DMS 273 (cell line): ENCODE measurements around the gene GPSM3.
"Not testable (repeated sequence)": the region's sequence is repeated elsewhere in the genome, so short reads cannot be mapped to it uniquely, and the experiment has no call there.

ENCODE experiments used
- DNase-seq: peaks from one replicate; lab custom pipeline; 2025; ENCODE audit not compliant: unreplicated experiment; lab: John Stamatoyannopoulos, UW

Gene GPSM3

DNA sequence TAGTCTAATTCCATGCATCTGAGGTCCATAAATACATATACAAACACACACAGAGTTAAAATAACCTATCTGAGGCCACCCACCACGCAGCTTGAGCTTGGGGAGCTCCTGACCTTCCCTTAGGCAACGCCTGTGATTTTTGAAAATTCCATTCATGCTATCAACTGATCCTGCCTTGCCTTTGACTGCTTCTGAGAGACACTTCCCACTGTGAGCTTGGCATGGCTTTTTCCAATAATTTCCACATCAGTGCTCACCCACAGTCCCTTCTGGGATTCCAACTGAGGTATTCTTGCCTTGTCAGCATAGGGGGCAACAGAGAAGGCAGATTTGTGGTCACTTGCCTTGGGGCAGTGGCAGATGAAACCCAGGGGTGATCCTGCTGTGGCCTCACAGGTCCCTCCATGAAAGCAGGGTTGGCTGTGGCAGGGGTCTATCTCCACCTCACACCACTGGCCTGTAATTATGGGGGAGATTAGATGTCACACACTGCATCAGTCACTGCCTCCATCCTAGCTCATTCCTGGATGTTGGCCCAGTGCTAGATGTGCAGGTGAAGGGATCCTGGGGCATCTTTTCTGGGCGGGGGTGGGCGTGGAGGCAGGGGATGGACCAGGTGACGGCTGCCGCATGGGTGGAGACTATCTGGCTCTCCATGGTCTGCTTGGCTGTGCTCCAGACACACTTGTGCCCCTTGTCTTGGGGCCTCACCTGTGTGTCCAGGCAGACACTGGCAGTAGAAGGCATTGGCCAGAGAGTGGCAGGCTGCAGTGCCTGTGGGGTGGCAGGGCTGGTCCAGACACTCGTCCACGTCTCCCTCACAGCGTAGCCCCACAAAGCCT lies 11.2 kb upstream of the GPSM3 start:
- DNase-seq: no peak

DNA sequence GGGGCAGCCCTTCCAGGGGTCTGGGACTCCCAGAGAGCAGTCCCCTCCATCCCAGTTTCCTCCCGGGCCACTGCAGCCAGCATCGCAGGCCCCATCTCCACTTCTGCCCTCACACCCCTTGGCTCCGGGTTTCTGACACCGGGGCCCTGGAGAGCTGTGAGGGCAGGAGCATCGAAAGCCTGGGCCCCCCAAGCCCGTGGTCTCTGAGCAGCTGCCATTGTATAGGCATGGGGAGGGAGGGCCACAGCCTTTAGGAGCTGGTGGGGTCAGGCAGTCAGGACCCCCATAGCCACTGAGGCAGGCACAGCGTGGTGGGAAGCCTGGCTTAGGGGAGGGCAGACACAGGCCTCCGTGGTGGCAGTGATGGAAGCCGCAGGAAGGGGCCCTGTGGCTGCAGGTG lies 9.7 kb upstream of the GPSM3 start:
- DNase-seq: no peak

DNA sequence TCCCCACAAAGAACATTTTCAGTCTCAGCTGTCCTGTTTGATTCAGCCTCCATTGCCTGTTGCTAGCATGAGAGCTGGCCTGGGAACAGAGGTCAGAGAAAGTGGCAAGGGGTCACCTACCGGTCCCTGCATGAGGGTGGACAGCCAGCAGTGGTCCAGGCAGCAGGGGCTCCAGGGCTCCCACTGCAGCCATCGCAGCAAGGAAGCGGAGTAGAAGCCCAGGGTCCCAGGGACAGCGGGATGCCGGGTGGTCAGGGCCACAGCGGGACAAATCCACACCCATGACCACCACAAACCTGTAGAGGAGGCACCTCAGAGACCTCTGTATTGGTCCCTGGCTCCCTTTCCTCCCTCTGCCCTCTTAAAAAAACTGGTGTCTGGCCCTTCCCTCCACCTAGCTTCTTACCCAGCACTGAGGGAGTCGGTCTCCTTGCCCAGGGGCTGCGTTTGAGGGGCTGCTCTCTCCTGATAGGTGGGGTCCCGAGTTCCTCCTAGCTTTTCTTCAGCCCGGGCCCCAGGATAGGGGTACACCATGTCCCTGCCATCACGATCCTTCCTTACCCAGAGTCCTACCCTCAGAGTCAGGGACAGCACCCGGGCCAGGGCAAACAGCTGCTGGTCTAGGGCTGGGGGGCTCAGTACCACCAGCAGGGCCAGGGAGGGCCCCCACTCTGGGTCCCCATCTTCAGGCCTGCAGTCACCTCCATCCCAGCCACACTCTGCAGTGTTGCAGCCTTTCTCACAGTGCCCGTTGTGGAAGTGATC lies 8.4 kb upstream of the GPSM3 start:
- DNase-seq: no peak

DNA sequence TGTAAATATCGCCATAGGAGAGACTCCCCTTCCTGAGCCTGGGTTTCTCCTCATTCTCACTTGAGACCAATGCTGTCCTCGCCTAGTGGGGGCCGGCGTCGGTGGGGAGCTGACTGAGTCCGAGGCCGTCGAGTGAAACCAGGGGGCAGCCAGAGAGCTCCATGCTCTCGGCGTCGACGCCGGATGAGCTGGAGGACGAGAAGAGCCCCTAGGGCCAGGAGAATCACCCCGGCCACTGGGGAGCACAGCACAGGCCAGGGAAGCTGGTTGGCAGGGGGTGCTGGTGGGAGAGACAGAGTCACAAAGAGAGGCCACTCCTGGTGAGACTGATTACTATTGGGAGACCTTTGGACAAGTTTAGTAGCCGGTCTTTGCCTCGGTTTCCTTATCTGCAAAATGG lies 6.4 kb upstream of the GPSM3 start:
- DNase-seq: no peak

DNA sequence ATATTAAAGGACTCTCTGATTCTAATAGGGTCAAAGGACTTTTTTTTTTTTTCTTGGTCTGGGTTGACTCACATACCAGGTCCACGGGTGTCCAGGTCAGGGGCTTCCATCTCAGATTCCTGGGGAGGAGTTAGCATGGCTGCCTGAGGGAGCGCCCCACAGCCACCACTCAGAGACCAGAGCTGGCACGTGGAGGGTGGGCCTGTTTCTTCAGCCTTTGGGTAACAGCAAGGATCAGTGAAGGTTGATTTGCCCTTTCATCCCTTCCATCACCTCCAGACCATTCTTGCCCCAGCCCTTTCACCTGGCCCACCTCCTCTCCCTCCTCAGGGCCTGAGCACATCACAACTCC lies 5.9 kb upstream of the GPSM3 start:
- no peak for DNase-seq

DNA sequence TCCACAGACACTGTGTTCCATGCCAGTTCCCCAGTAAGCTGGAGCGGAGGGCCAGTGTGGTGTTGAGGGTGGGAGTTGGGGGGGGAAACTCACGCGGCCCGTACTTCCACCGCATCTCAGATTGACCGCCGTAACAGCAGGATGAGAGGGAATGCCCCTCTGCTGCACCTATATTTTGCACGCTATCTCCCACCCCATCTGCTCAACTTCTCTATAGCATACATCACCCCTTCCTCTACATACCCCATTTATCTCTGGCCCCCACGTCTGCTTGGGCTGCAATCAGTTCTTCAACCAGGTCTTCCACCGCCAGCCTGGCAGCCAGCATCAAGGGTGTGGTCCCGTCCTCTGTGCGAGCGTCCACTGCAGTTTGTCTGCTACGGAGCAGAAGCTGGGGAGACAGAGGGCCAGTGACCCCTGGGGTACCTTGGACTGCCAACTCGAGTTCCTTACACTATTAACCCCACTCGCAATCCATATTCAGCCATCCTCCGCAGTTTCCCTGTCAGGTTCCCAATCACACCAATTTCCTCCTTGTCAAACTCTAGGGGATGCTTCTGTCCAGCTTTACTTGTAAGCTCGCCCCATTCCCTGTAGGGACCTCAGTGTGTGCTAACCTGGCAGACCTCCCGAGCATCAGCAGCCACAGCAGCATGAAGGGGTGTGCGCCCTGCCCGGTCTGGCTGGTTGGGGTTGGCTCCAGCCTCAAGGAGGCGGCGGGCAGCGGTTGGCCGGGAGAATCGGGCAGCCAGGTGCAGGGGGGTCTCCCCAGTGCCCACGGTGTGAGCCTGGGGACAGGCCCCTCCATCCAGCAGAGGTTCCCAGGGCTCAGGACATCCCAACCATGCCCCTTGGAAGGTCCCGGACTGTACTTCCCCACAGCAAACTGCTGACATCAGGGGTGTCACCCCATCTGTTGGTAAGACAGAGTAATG lies 4.5 kb upstream of the GPSM3 start:
- no peak for DNase-seq

DNA sequence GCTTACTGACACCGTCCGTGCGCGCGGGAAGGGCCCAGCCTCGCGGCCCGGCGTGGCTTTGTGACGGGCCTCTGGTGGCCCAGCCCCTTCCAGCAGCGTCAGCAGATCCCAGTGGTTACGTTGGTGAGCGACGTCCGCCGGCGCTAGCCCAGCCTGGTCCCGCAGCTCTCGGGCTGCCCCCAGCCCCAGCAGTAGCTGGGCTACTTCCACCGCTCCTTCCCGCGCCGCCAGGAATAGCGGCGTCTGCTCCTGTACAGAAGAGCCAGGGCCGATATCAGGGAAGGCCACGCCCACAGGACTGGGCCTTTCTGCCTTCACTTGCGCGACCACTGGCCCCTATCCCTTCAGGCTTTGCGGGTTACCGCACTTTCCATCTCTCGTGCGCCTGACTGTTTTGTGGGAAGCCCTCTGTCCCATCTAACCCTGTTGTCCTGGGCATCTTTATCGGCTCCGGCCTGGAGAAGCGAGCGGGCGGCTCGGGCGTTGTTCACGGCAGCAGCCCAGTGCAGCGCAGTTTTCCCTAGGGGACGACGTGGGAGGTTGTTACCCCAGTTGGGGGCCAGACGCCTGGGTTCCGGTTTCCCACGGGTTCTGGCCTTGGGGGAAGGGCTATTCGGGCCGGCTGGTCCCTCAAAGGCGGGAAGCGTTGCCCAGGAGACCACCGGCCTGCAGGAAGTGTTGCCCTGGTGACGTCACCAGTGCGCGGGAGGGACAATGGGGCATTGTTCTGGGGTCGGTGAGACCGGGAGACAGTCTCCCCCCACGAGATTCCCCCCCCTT lies 3.6 kb upstream of the GPSM3 start:
- peak; percentile 82 for DNase-seq

DNA sequence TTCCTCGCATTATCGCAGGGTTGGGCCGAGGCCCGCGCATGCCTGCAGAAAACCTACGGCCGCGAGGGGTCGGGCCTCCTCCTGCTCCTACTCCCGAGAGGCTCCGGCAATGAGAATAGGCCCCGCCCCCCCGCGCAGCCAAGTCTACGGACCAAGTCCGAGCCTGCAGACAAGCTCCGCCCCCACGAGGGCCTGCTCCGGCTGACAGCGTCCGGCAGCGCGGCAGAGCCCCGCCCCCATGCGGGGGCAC lies 3.1 kb upstream of the GPSM3 start:
- peak; percentile 100 for DNase-seq

DNA sequence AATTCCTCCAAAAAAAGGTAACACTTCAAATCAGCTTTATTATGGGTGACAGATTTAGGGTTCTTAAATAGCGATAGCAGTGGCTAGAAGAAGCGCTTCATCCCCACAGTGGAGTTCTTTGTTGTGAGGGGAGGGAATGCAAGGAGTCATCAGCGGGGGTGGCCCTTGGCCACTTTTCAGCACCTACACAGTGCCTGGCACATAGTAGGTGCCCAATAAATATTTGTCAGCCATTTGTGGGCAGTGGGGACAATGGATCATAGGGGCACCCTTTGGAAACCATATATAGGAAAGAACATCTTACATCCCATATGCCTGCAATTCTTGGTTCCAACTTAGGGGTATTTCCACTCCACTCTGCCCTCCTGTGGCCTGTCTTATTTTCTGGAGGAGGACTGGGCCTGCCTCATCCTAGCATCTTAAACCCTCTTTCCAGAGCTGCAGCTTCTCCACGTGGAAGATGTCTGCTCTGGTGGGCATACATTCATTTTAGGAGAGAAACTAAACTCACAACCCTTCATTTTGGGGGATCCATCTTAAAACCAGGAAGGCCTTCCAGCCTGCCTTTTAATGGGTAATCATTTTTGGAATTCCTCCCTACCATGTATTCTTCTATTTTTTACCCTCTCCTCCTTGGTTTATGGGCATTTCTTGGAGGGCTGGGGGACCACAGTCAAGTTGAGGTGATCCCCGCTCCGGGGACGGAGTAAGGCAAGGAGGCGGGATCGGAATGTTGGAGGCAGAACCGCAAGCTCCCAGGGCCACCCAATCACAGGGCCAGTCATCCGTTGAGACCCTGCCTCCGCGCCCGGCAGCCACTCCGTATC lies 2.6 kb upstream of the GPSM3 start:
- peak; percentile 75 for DNase-seq

DNA sequence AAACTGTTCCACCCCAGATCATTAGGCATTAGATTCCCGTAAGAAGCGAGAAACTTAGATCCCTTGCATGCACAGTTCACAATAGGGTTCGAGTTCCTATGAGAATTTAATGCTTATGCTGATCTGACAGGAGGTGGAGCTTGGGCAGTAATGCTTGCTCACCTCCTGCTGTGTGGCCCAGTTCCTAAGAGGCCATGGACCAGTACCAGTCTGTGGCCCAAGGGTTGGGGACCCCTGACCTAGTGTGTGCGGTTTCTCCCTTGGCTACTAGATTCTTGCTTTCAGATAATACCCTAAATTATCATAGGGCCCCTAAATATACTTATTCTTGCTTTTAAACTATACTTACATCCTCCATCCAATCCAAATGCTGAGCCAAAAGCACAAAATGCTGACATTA lies 1.9 kb upstream of the GPSM3 start:
- DNase-seq: no peak

DNA sequence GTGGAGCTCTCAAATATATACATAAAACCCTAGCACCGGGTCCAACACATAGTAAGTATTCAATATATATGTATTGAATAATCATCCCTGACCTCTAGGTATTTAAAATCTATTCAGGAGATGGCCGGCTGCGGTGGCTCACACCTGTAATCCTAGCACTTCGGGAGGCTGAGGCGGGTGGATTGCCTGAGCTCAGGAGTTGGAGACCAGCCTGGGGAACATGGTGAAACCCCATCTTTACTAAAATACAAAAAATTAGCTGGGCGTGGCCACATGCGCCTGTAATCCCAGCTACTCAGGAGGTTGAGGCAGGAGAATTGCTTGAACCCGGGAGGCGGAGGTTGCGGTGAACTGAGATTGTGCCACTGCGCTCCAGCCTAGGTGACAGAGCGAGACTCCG lies 653 bp upstream of the GPSM3 start:
- not testable (repeated sequence) for DNase-seq

DNA sequence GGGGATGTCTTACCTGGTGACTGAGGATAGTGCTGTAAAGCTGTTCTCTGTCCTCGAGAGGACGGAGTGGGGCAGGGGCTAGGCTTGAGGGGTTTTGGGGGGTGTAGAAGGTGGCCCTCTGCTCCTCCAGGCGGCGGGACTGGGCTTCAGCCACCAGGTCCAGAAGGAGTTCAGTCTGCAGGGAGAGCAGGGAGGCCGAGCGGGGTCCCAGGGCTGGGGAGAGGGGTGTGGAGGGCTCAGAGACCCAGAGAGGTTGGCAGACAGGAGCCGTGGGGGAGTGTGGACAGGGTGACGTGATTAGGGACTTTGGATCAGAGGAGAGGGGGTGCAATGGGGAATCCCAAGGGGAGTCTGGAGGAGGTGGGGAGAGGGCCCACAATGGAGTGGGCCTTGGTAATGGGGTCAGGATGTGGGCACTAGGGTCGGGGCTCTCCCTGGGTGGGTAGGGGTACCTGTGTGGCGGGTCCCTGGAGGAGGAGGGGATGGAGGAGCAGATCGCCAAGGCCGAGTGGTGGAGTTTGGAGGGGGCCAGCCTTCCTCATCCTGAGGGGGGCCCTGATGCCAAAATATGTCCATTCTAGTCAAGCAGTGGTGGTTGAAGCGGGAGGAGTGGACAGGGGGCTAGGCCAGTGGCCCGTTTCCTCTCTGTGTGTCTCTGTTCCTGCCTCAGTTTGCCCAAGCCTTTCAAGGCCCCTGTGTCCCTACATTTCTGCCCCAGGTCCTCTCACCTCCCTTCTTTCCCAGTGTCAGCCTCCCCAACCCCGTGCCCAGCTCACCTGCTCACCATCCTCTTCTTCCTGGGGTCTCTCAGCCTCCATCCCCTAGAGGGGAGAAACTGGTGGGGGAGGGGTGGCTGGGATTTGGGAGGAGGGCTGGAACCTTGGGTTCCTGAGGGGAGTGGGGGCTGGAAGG lies 491 bp downstream of the GPSM3 start:
- DNase-seq: no peak

DNA sequence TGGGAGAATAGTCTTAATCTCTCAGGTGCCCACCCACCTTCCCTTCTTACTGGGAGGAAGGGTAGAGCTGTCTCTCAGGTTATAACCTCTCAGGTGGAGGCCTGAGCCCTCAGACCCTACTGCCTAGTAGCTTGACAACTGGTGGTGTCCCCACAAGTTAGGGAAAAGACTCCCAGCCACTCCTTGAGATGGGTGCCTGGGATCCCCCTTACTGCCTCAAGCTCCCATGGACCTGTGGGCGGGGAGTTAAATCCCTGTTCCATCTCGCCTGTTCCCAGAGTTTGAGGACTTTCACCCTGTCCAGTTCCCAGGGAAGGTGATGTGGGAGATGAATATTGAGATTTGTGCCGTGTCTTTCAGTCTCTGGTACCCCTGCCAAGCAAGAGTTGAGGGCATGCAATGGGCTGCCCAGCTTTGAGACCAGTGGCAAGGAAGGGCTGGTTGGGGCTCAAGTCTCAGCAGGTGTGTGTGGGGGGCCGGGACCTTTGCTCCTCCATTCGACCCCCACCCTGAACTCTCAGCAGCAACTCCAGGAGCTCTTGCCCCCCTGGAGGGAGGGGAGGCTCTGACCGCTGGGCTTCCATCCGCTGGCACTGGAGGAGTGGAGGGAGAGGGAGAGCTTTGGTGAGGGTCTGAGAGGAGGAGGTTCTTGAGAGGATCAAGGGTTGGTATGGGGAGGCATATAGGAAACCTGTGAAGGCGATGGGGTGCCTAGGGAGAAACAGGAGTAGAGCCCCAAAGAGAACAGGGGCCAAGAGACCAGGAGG lies 1.3 kb downstream of the GPSM3 start:
- DNase-seq: no peak

DNA sequence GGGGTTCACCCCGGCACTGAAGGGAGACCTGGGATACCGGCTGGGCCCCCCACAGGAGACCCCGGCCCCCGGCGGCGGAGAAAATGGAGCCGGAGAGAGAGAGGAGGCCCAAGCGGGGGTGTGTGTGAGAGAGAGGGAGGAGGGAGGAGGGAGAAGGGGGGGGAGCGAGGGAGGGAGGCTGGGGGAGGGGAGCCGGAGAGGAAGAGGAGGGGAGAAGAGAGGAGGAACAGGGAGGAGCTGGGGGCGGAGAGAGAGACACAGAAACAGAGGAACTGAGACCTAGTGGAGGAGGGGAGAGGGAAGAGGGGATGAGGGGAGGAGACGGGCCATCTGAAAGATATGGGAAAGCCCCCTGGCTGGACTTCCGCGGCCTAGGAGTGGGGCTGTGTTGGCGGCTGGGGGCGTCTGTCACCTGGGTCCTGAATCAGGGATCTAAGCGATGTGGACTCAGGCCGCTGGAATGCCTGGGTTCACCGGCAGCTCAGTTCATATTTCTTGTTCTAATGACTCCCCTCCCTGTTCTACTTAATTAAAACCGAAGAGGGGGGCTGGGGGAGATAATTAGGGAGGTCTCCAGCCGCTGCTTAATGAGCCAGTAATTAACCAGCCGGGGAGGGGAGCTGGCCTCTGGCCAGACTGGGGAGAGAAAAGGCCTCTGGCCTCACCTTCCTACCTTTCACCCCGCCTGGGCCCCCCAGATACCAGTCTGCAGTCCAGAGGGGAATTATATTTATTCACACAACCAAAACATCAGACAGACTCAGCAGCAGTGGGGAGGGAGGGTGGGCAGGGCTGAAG lies 2.2 kb downstream of the GPSM3 start, which contains the start of gene PBX2:
TSS of gene PBX2 (minus strand) at position 149 of the 798 bp plus-strand sequence. CDS start 287 bp downstream, outside the sequence.
- DNase-seq: peak; percentile 90

DNA sequence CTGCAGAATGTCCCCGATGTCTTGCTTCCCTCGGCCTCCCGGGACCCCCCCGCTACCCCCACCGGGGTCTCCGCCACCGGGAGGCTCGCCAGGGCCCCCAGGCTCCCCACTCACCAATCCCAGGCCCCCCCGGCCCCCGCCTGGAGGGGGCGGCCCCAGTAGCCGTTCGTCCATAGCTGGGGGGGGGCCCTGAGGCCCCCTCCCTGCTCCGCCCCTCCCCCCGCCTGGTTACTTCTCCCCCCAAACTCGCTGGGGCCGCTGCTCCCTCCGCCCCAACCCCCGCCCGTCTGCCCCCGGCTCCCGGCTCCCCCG lies 2.7 kb downstream of the GPSM3 start:
- DNase-seq: no peak

DNA sequence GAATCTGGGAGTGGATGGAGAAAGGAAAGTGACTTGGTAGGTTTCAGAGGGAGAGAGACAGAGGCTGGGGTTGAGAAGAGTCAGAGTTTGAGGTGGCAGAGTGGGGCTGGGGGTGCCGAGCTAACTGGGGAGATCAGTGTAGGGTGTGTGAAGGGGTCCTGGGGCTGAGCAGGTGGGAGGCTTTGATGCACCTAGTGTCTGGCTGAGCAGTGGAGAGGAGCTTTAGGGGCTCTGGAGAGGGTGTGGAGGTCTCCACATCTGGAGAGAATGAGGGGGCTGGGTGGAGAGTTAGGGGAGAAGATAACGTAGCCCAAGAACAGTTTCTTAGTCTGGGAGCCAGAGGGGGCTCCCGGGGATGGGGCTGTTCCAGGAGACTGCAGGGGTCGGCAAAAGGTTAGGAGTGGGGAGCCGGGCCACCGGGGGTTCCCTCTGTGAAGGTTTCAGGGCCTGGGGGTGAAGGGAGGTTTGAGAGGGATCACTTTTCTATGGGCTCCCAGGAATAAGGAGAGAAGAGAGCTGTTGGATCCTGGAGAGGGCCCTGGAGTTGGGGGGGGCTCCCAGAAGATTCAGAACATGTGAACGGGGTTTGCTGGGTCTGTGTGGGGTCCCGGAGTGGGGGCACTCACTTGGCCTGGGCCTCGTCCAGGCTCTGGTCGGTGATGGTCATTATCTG lies 3.2 kb downstream of the GPSM3 start:
- DNase-seq: no peak
